Smooth muscle cell (in vitro differentiated cells): Measurements from ENCODE around the gene SORCS2. TPM values are rescaled to one million over a fixed set of nuclear protein-coding genes. Genes with fewer than 3 reads are reported as not detected.

Source experiments
- DNase-seq: peaks from one replicate; lab custom pipeline; 2025; ENCODE audit not compliant: unreplicated experiment; lab: John Stamatoyannopoulos, UW
- H2AFZ ChIP-seq: fragments of 200-600 bp; sonication (generic); 2 replicates; pipeline ENCODE4 v1.6.0; 2016; ENCODE audit warnings: antibody characterized with exemption, low read depth, mild to moderate bottlenecking
- H3F3A ChIP-seq: fragments of 200-600 bp; sonication (generic); 2 replicates; pipeline ENCODE4 v1.6.0; 2017; ENCODE audit warnings: antibody characterized with exemption, low read depth
- H3K27ac ChIP-seq: fragments of 200-600 bp; sonication (generic); 2 replicates; pipeline ENCODE4 v1.5.1; 2016; ENCODE audit warnings: low read depth, mild to moderate bottlenecking
- H3K27me3 ChIP-seq: fragments of 200-600 bp; sonication (generic); 2 replicates; pipeline ENCODE4 v1.6.1; 2016; ENCODE audit warnings: low read depth, mild to moderate bottlenecking
- H3K36me3 ChIP-seq: fragments of 200-600 bp; sonication (generic); 2 replicates; pipeline ENCODE4 v1.5.1; 2016; ENCODE audit warnings: low read depth
- H3K4me1 ChIP-seq: fragments of 200-600 bp; sonication (generic); 2 replicates; pipeline ENCODE4 v1.5.1; 2016; ENCODE audit warnings: low read depth
- H3K4me2 ChIP-seq: fragments of 200-600 bp; sonication (generic); 2 replicates; pipeline ENCODE4 v1.6.0; 2016; ENCODE audit warnings: mild to moderate bottlenecking
- H3K4me3 ChIP-seq: fragments of 200-600 bp; sonication (generic); 2 replicates; pipeline ENCODE4 v1.5.1; 2016; ENCODE audit warnings: mild to moderate bottlenecking
- H3K79me2 ChIP-seq: fragments of 200-600 bp; sonication (generic); 2 replicates; pipeline ENCODE4 v1.6.0; 2016; ENCODE audit warnings: low read depth, mild to moderate bottlenecking
- H3K9ac ChIP-seq: fragments of 200-600 bp; sonication (generic); 2 replicates; pipeline ENCODE4 v1.6.0; 2016; ENCODE audit warnings: low read depth
- H3K9me3 ChIP-seq: fragments of 200-600 bp; sonication (generic); replicated peaks from 2 replicates; pipeline ENCODE4 v1.5.1; 2016; ENCODE audit warnings: low read depth
- H4K20me1 ChIP-seq: fragments of 200-600 bp; sonication (generic); 2 replicates; pipeline ENCODE4 v1.6.0; 2016; ENCODE audit warnings: low read depth
- WGBS: methylation state at CpG from one replicate; pipeline ENCODE4 v1.1.7; 2016; ENCODE audit warnings: low lambda C conversion rate; 5-methylcytosine and 5-hydroxymethylcytosine counted together
- polyA plus RNA-seq: library from polyadenylated mRNA; unstranded; fragments of >200 nt; fragmentation: Nextera tagmentation; extraction: Ambion mirVana; gene quantifications from 2 replicates; pipeline ENCODE4 v1.2.1, GENCODE V29; 2016
- total RNA-seq: library from RNA; depleted of rRNA; stranded (reverse); fragments of >200 nt; gene quantifications from 2 replicates; pipeline ENCODE4 v1.2.3, GENCODE V29; 2014
- TF ChIP-seq, protein P1 (sequence below): fragments of 200-600 bp; sonication (generic); IDR thresholded peaks from 2 replicates; pipeline ENCODE4 v1.5.1; 2017; ENCODE audit warnings: borderline replicate concordance, mild to moderate bottlenecking, antibody characterized with exemption; ENCODE audit not compliant: insufficient read depth, poor library complexity, severe bottlenecking

Gene SORCS2
- total and polyA plus RNA-seq, 2 experiments from 2014 or later = 5.2 to 9.3 TPM

DNA sequence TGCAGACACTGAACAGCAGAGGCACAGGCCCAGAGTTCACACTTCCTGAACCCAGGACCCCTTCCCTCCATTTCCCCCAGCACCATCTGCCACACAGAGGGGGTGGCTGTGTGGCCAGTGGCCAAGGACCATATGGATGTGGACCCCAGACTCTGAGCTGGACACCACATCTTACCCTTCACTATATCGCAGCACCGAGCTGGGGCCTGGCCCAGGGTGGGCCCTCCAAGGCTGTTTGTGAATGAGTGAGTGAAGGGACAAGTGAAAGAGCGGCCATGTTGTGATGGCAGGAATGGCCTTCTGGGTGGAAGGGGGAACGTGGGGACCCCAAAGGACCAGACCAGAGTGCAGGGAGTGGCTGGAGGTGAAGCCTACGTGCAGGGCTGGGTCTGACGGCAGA lies 498.7 kb downstream of the SORCS2 start:
- Histone ChIP-seq H3F3A (no peaks in the 10 kb centered on the region), H3K4me3 (no peak overlapping the region), H3K9me3 (no peaks in the 10 kb centered on the region), H3K36me3 (no peaks in the 10 kb centered on the region), H2AFZ (no peak overlapping the region), H3K4me1 (no peaks in the 10 kb centered on the region), H3K79me2 (no peaks in the 10 kb centered on the region), H3K27me3 (peaks cover under 1% of the 10 kb centered on the region), H4K20me1 (no peaks in the 10 kb centered on the region), H3K27ac (no peak overlapping the region), H3K9ac (no peak overlapping the region), H3K4me2 (no peak overlapping the region)
- TF ChIP-seq, protein P1, sequence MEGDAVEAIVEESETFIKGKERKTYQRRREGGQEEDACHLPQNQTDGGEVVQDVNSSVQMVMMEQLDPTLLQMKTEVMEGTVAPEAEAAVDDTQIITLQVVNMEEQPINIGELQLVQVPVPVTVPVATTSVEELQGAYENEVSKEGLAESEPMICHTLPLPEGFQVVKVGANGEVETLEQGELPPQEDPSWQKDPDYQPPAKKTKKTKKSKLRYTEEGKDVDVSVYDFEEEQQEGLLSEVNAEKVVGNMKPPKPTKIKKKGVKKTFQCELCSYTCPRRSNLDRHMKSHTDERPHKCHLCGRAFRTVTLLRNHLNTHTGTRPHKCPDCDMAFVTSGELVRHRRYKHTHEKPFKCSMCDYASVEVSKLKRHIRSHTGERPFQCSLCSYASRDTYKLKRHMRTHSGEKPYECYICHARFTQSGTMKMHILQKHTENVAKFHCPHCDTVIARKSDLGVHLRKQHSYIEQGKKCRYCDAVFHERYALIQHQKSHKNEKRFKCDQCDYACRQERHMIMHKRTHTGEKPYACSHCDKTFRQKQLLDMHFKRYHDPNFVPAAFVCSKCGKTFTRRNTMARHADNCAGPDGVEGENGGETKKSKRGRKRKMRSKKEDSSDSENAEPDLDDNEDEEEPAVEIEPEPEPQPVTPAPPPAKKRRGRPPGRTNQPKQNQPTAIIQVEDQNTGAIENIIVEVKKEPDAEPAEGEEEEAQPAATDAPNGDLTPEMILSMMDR = no peak
- 93% methylated on average over 6 of the region's 6 CpGs for WGBS
- no peak for DNase-seq

DNA sequence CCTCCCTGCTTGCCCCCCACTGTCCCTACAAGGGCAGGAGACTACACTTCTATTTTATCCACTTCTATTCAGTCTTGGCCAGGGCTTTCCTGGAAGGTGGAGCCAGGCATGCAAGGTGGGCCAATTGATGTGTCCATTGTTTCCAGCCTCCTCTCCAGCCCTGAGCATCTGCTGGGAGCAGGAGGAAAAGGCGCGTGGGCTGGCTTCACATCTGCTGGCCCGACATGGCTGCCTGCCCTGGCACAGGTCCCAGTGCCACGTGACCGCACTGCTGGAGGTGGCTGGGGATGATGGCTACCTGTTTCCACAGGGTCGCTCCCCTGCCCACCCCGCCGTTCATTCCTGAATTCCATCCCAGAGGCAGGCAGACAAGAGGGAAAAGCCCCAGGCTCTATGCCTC lies 499.6 kb downstream of the SORCS2 start:
- H4K20me1 ChIP-seq = no peaks in the 10 kb centered on the region
- H3K9ac ChIP-seq = no peak overlapping the region
- H3K4me2 ChIP-seq = no peak overlapping the region
- TF ChIP-seq, protein P1 = no peak
- no peaks in the 10 kb centered on the region for H3K4me1 ChIP-seq
- WGBS = 95% methylated on average over 4 of the region's 8 CpGs
- peaks cover 4% of the 10 kb centered on the region for H3K27me3 ChIP-seq
- no peaks in the 10 kb centered on the region for H3K9me3 ChIP-seq
- H3K4me3 ChIP-seq = no peak overlapping the region
- no peak overlapping the region for H3K27ac ChIP-seq
- H3F3A ChIP-seq = no peaks in the 10 kb centered on the region
- DNase-seq = no peak
- no peak overlapping the region for H2AFZ ChIP-seq
- H3K36me3 ChIP-seq = no peaks in the 10 kb centered on the region
- H3K79me2 ChIP-seq = no peaks in the 10 kb centered on the region

- no peak for DNase-seq
- Histone ChIP-seq H3K27me3 (peaks cover 4% of the 10 kb centered on the region), H3K27ac (no peak overlapping the region), H3K9me3 (no peaks in the 10 kb centered on the region), H3F3A (no peaks in the 10 kb centered on the region), H3K36me3 (no peaks in the 10 kb centered on the region), H3K4me1 (no peaks in the 10 kb centered on the region), H3K4me2 (no peak overlapping the region), H4K20me1 (no peaks in the 10 kb centered on the region), H3K9ac (no peak overlapping the region), H3K4me3 (no peak overlapping the region), H3K79me2 (no peaks in the 10 kb centered on the region), H2AFZ (no peak overlapping the region)
- TF ChIP-seq, protein P1 = no peak
- WGBS = 88% methylated on average over 18 of the region's 18 CpGs
These were observed 500.3 kb downstream of the SORCS2 start for GRCh38 chr4:7692451-7693236.

DNA sequence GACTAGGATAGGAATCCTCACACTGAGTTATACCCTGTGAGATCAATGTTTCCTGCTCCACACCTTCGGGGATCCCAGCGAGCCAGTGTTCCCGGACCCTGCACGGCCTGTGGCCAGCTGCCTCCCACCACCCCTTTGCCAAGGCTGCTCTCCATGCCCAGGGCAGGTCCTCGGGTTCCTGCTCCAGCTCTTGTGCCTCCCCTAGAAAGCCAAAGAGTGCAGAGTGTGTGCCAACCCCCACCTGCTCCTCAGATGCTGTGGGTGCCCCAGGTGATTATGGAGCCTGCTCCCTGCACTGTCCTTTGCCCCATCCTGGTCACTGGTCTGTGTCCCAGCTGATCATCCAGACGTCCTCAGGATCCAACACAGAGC lies 500.9 kb downstream of the SORCS2 start:
- no peaks in the 10 kb centered on the region for H3F3A ChIP-seq
- no peak overlapping the region for H3K4me3 ChIP-seq
- TF ChIP-seq, protein P1 = no peak
- H3K9me3 ChIP-seq = no peaks in the 10 kb centered on the region
- H4K20me1 ChIP-seq = no peaks in the 10 kb centered on the region
- no peak overlapping the region for H2AFZ ChIP-seq
- H3K79me2 ChIP-seq = no peaks in the 10 kb centered on the region
- H3K9ac ChIP-seq = no peak overlapping the region
- H3K4me2 ChIP-seq = no peak overlapping the region
- no peaks in the 10 kb centered on the region for H3K36me3 ChIP-seq
- no peaks in the 10 kb centered on the region for H3K4me1 ChIP-seq
- WGBS = 80% methylated on average over 6 of the region's 6 CpGs
- DNase-seq = no peak
- H3K27me3 ChIP-seq = peaks cover 4% of the 10 kb centered on the region
- H3K27ac ChIP-seq = no peak overlapping the region
